Cardiac septum (tissue), 1 donor: ENCODE results near the gene BAIAP2. TPM values are rescaled to one million over a fixed set of nuclear protein-coding genes. Genes with fewer than 3 reads are reported as not detected.

ENCODE experiments used
- DNase-seq: peaks from one replicate; pipeline ENCODE4 v3.0.0-alpha.2; 2020; ENCODE audit warnings: low spot score
- intact Hi-C: fragments of 100-400 bp; cut with DNase I; formaldehyde crosslinking; loops from one replicate; pipeline ENCODE4 v1.14.0; 2022
- total RNA-seq: library from RNA; stranded (reverse); fragmentation: NEBNext Ultra II Directional; extraction: Animal tissue kit (Norgen Biotek cat#: 25700); gene quantifications from one replicate; pipeline ENCODE4 v1.2.1, GENCODE V29; 2021
- donor health status: DM: no; HTN: no; CAD: no.

BAIAP2 gene
- total RNA-seq, 1 donor from 2014 or later, result 9.8 TPM

- intact Hi-C loops, result no loop called here
- no peak for DNase-seq
Observed at GRCh38 chr17:81128338-81128737, 93.4 kb downstream of the BAIAP2 start.

- no peak for DNase-seq
- intact Hi-C loops, result no loop called here
Observed at GRCh38 chr17:81128774-81129173, 93.8 kb downstream of the BAIAP2 start.

GRCh38 chr17:81129289-81129688 is 94.3 kb downstream of the BAIAP2 start:
- intact Hi-C loops, result no loop called here
- no peak for DNase-seq

GRCh38 chr17:81129711-81130367 is 94.9 kb downstream of the BAIAP2 start:
- intact Hi-C loops, result no loop called here
- no peak for DNase-seq

- intact Hi-C loops, result no loop called here
- no peak for DNase-seq
Observed at GRCh38 chr17:81130385-81131361, 95.7 kb downstream of the BAIAP2 start.

- intact Hi-C loops, result no loop called here
- DNase-seq, result no peak
Observed at GRCh38 chr17:81131486-81132196, 96.7 kb downstream of the BAIAP2 start.

GRCh38 chr17:81132197-81132540 is 97.2 kb downstream of the BAIAP2 start:
- intact Hi-C loops, result no loop called here
- DNase-seq, result no peak

GRCh38 chr17:81132770-81133723 is 98.1 kb downstream of the BAIAP2 start:
- no peak for DNase-seq
- intact Hi-C loops, result no loop called here

- DNase-seq, result no peak
- intact Hi-C loops, result no loop called here
Observed at GRCh38 chr17:81134064-81134781, 99.3 kb downstream of the BAIAP2 start.

- no peak for DNase-seq
- intact Hi-C loops, result no loop called here
Observed at GRCh38 chr17:81135505-81136278, 100.7 kb downstream of the BAIAP2 start.

- DNase-seq, result no peak
- intact Hi-C loops, result no loop called here
Observed at GRCh38 chr17:81136366-81136765, 101.4 kb downstream of the BAIAP2 start.

- no peak for DNase-seq
- intact Hi-C loops, result no loop called here
Observed at GRCh38 chr17:81137248-81137647, 102.3 kb downstream of the BAIAP2 start.

GRCh38 chr17:81138083-81138482 is 103.1 kb downstream of the BAIAP2 start:
- DNase-seq, result no peak
- intact Hi-C loops, result no loop called here

- no peak for DNase-seq
- intact Hi-C loops, result no loop called here
Observed at GRCh38 chr17:81138500-81138899, 103.5 kb downstream of the BAIAP2 start.

GRCh38 chr17:81139428-81139827 is 104.5 kb downstream of the BAIAP2 start:
- intact Hi-C loops, result no loop called here
- no peak for DNase-seq

- no peak for DNase-seq
Observed at GRCh38 chr17:81140018-81140417, 105.1 kb downstream of the BAIAP2 start.

GRCh38 chr17:81140695-81141094 is 105.7 kb downstream of the BAIAP2 start:
- intact Hi-C loops, result loop anchor here (5.0 kb wide), 1 partner anchor 62 kb away; no protein-coding TSS in a partner anchor
- DNase-seq, result no peak

More at GRCh38 chr17:81140018-81140417, 105.1 kb downstream of the BAIAP2 start:
- intact Hi-C loops, result loop anchor here (5.0 kb wide), 1 partner anchor 62 kb away; no protein-coding TSS in a partner anchor
